AG04450 (cell line): ENCODE data around the gene ENPP6. TPM values are rescaled to one million over a fixed set of nuclear protein-coding genes. Genes with fewer than 3 reads are reported as not detected.

Experiments used
- CTCF ChIA-PET: fragments of 300-600, 350-600 bp; formaldehyde crosslinking; extraction: SDS; loops from one replicate; lab custom pipeline; 2022; ENCODE audit warnings: antibody characterized with exemption, inconsistent platforms; lab: Charles Lee
- POLR2A ChIA-PET: fragments of 350-600 bp; formaldehyde crosslinking; extraction: SDS; loops from one replicate; lab custom pipeline; 2021; ENCODE audit warnings: antibody characterized with exemption, inconsistent platforms; lab: Yijun Ruan, JAX
- DNase-seq: peaks from one replicate; pipeline ENCODE4 v3.0.0-alpha.2; 2011; ENCODE audit warnings: low read depth, low spot score
- H3K27ac ChIP-seq: one replicate; pipeline ENCODE4 v1.5.1; 2012; ENCODE audit warnings: low read depth, low read length, control low read depth
- H3K27me3 ChIP-seq: one replicate; pipeline ENCODE4 v1.6.0; 2012; ENCODE audit warnings: low read length; ENCODE audit not compliant: control insufficient read depth, insufficient read depth
- H3K4me3 ChIP-seq: 2 replicates; pipeline ENCODE4 v1.5.1; 2011; ENCODE audit warnings: mild to moderate bottlenecking, low read depth, low read length, control low read depth
- H3K9me3 ChIP-seq: 2 replicates; pipeline ENCODE4 v1.5.1; 2012; ENCODE audit warnings: low read length; ENCODE audit not compliant: control insufficient read depth, insufficient read depth
- CTCF ChIP-seq: IDR thresholded peaks from 2 replicates; pipeline ENCODE4 v1.5.1; 2011; ENCODE audit warnings: low read depth, low read length, control low read depth, inconsistent platforms
- polyA plus RNA-seq: library from polyadenylated mRNA; depleted of rRNA; stranded (reverse); fragments of >200 nt; gene quantifications from 2 replicates; pipeline ENCODE4 v1.2.3, GENCODE V29; 2011

Gene ENPP6
- polyA plus RNA-seq, 1 experiment, result 0.05 TPM

DNA sequence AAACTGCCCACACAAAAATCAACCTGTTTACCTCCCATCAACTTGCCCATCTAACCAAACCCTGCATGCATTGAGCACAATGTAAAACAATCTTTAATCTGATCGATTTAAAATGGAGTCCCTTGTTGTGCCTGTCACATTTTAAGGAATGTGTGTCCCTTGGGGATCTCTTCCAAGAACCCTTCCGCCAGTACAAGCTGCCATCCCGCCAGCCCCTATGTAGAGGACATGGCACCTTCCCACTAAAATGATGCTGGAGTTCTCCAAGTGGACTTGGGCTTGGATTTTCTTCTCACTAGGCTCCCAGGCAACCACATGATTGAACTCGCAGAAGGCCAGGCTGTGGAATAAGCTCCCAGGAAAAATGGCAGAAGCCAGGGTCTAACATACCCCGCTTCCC lies 45.8 kb upstream of the ENPP6 start:
- Histone ChIP-seq H3K27me3 (no peaks in the 10 kb centered on the region), H3K27ac (no peak overlapping the region), H3K9me3 (no peaks in the 10 kb centered on the region), H3K4me3 (no peak overlapping the region)
- ChIA-PET POLR2A (interaction anchor here (1.1 to 1.5 kb wide), 2 partner anchors 211 to 274 kb away, joined by 4 to 9 read pairs; partner anchors contain the start of gene IRF2), CTCF (interaction anchor here (0.5 to 7.3 kb wide), 63 partner anchors 9 to 1268 kb away, joined by 3 to 55 read pairs (median 5); partner anchors contain the start of genes CENPU and IRF2)
- no peak for TF ChIP-seq CTCF
- no peak for DNase-seq

- CTCF ChIA-PET, result interaction anchor here (0.6 to 7.3 kb wide), 17 partner anchors 11 to 483 kb away, joined by 3 to 55 read pairs (median 9); no protein-coding TSS in a partner anchor
- H3K27ac ChIP-seq, result no peak overlapping the region
- no peak for TF ChIP-seq CTCF
- no peak overlapping the region for H3K4me3 ChIP-seq
- no peak for DNase-seq
- POLR2A ChIA-PET, result no interaction called here
- H3K9me3 ChIP-seq, result no peaks in the 10 kb centered on the region
- no peaks in the 10 kb centered on the region for H3K27me3 ChIP-seq
Measured at GRCh38 chr4:184262901-184263300, 45.2 kb upstream of the ENPP6 start.

- no peak overlapping the region for H3K4me3 ChIP-seq
- TF ChIP-seq CTCF, result no peak
- H3K27ac ChIP-seq, result no peak overlapping the region
- H3K27me3 ChIP-seq, result no peaks in the 10 kb centered on the region
- POLR2A ChIA-PET, result no interaction called here
- H3K9me3 ChIP-seq, result no peaks in the 10 kb centered on the region
- no peak for DNase-seq
- CTCF ChIA-PET, result interaction anchor here (0.9 to 7.3 kb wide), 3 partner anchors 9 to 95 kb away, joined by 3 to 55 read pairs (median 6); no protein-coding TSS in a partner anchor
Measured at GRCh38 chr4:184261246-184261645, 43.6 kb upstream of the ENPP6 start.

DNA sequence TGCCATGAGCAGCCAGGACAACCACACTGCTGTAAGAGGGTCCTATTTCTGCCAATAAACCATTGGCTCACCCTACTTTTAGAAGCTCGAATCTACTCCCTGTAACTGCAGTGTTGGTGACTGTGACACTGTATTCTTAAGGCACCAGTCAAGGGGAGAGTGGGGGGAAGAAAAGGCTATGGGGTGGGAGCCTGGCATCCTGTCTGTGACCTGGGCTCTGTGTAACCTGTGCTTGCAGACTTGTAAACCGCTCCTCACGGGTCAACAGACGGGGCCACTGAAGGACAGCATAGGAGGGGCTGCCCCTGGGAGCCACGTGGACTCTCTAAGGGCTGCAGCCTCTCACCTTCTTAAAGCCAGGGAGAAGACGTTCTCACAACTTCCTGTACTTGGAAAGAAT lies 42.2 kb upstream of the ENPP6 start:
- CTCF ChIA-PET, result interaction anchor here (1.8 to 7.3 kb wide), 2 partner anchors 8 to 10 kb away, joined by 6 to 55 read pairs; no protein-coding TSS in a partner anchor

More for the DNA sequence above, 42.2 kb upstream of the ENPP6 start:
- no peak for DNase-seq
- Histone ChIP-seq H3K27me3 (no peaks in the 10 kb centered on the region), H3K27ac (no peak overlapping the region), H3K4me3 (no peak overlapping the region), H3K9me3 (no peaks in the 10 kb centered on the region)
- POLR2A ChIA-PET, result no interaction called here
- no peak for TF ChIP-seq CTCF
